Trophoblast cell (in vitro differentiated cells and primary cell): ENCODE measurements around the gene CAMSAP2.
A peak's percentile ranks its signal among the peaks of the same experiment; 100 is the strongest.
"Not testable (repeated sequence)": the region's sequence is repeated elsewhere in the genome, so short reads cannot be mapped to it uniquely, and the experiment has no call there.

Experiments used
- DNase-seq, 2 donors: peaks; one replicate each; pipeline ENCODE4 v3.0.0-alpha.2; 2016
- H2AFZ ChIP-seq: 2 replicates; pipeline ENCODE4 v1.6.1; 2013; ENCODE audit warnings: low read length, moderate library complexity, mild to moderate bottlenecking; ENCODE audit not compliant: insufficient read depth, poor library complexity
- H2AK5ac ChIP-seq: 2 replicates; pipeline ENCODE4 v1.6.1; 2013; ENCODE audit warnings: mild to moderate bottlenecking, low read length
- H2BK120ac ChIP-seq: 2 replicates; pipeline ENCODE4 v1.6.1; 2013; ENCODE audit warnings: low read length, mild to moderate bottlenecking, moderate library complexity; ENCODE audit not compliant: insufficient read depth, poor library complexity
- H2BK12ac ChIP-seq: 2 replicates; pipeline ENCODE4 v1.6.1; 2013; ENCODE audit warnings: mild to moderate bottlenecking, low read length, moderate library complexity
- H2BK5ac ChIP-seq: 2 replicates; pipeline ENCODE4 v1.6.1; 2013; ENCODE audit warnings: low read length, low read depth, moderate library complexity, mild to moderate bottlenecking; ENCODE audit not compliant: poor library complexity
- H3K14ac ChIP-seq: 2 replicates; pipeline ENCODE4 v1.6.1; 2013; ENCODE audit warnings: mild to moderate bottlenecking, low read length
- H3K18ac ChIP-seq: 2 replicates; pipeline ENCODE4 v1.6.1; 2013; ENCODE audit warnings: mild to moderate bottlenecking, low read length
- H3K23ac ChIP-seq: 2 replicates; pipeline ENCODE4 v1.6.1; 2013; ENCODE audit warnings: low read length
- H3K27ac ChIP-seq: 2 replicates; pipeline ENCODE4 v1.5.1; 2013; ENCODE audit warnings: low read depth, mild to moderate bottlenecking, inconsistent platforms, low read length, moderate library complexity
- H3K27me3 ChIP-seq: 2 replicates; pipeline ENCODE4 v1.6.1; 2013; ENCODE audit warnings: inconsistent platforms, mild to moderate bottlenecking, low read length, moderate library complexity; ENCODE audit not compliant: insufficient read depth
- H3K36me3 ChIP-seq, 2 experiments: 1 replicate in 1 of 2; 2 replicates in 1 of 2; pipeline ENCODE4 v1.6.1; 2013; ENCODE audit warnings: low read length in 2 of 2, mild to moderate bottlenecking in 2 of 2, moderate library complexity in 1 of 2; ENCODE audit not compliant: insufficient read depth in 2 of 2, control insufficient read depth in 1 of 2
- H3K4ac ChIP-seq: 2 replicates; pipeline ENCODE4 v1.6.1; 2013; ENCODE audit warnings: low read depth, mild to moderate bottlenecking, low read length, moderate library complexity
- H3K4me1 ChIP-seq, 2 experiments: 1 replicate in 1 of 2; 2 replicates in 1 of 2; pipeline ENCODE4 v1.6.1; 2013; ENCODE audit warnings: low read length in 2 of 2, mild to moderate bottlenecking in 2 of 2, moderate library complexity in 1 of 2; ENCODE audit not compliant: insufficient read depth in 2 of 2, control insufficient read depth in 1 of 2
- H3K4me2 ChIP-seq: 2 replicates; pipeline ENCODE4 v1.6.1; 2013; ENCODE audit warnings: inconsistent platforms, mild to moderate bottlenecking, low read length, moderate library complexity
- H3K4me3 ChIP-seq: 2 replicates; pipeline ENCODE4 v1.5.1; 2013; ENCODE audit warnings: mild to moderate bottlenecking, low read depth, low read length, inconsistent platforms
- H3K79me1 ChIP-seq: one replicate; pipeline ENCODE4 v1.6.1; 2013; ENCODE audit warnings: low read length
- H3K79me2 ChIP-seq: 2 replicates; pipeline ENCODE4 v1.6.1; 2013; ENCODE audit warnings: low read length, mild to moderate bottlenecking; ENCODE audit not compliant: control insufficient read depth, insufficient read depth, poor library complexity
- H3K9ac ChIP-seq: 2 replicates; pipeline ENCODE4 v1.6.1; 2013; ENCODE audit warnings: mild to moderate bottlenecking, low read length
- H3K9me3 ChIP-seq: 2 replicates; pipeline ENCODE4 v1.6.1; 2013; ENCODE audit warnings: low read depth, mild to moderate bottlenecking, control low read depth, inconsistent platforms, low read length; ENCODE audit not compliant: insufficient read depth
- H4K12ac ChIP-seq: 2 replicates; pipeline ENCODE4 v1.6.1; 2013; ENCODE audit warnings: low read depth, mild to moderate bottlenecking, low read length, moderate library complexity
- H4K8ac ChIP-seq: 2 replicates; pipeline ENCODE4 v1.6.1; 2013; ENCODE audit warnings: low read depth, mild to moderate bottlenecking, low read length, moderate library complexity
- H4K91ac ChIP-seq: one replicate; pipeline ENCODE4 v1.6.1; 2013; ENCODE audit warnings: low read depth, mild to moderate bottlenecking, low read length, moderate library complexity
- WGBS: extraction: QIAGEN DNeasy Blood & Tissue Kit; methylation state at CpG from one replicate; pipeline ENCODE4 v1.1.7; 2013; ENCODE audit warnings: missing lambda C conversion rate; ENCODE audit not compliant: insufficient read length, insufficient coverage; ENCODE audit errors: extremely low coverage; 5-methylcytosine and 5-hydroxymethylcytosine counted together

Gene CAMSAP2

DNA sequence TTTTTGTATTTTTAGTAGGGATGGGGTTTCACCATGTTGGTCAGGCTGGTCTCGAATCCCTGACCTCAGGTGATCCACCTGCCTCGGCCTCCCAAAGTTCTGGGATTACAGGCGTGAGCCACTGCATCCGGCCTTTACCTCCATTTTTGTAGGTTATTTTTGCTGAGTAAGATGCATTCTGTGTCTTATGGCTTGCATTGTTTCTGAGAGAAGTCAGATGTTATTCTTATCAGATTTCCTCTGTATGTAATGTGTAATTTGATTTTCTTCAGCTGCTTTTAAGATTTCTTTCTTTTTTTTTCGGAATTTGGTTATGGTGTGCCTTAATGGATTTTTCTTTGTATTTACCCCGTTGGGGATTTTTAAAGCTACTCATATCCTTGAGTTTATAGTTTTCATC is 52.3 kb downstream of the CAMSAP2 start:
- H2BK5ac ChIP-seq, H4K91ac ChIP-seq, H3K4me1 ChIP-seq, H3K18ac ChIP-seq, H3K23ac ChIP-seq, H3K79me1 ChIP-seq, H3K36me3 ChIP-seq, H2BK120ac ChIP-seq, H3K79me2 ChIP-seq, H4K12ac ChIP-seq, H3K9me3 ChIP-seq, H2BK12ac ChIP-seq, H4K8ac ChIP-seq, H3K27me3 ChIP-seq, H3K4me2 ChIP-seq, H3K9ac ChIP-seq, H2AK5ac ChIP-seq, H3K27ac ChIP-seq, H3K4ac ChIP-seq, H2AFZ ChIP-seq, H3K14ac ChIP-seq, H3K4me3 ChIP-seq: not testable (repeated sequence)
- peak in 1 of 2 donors; percentile 25 for DNase-seq
- WGBS: no CpG with 5 or more reads among the region's 6 CpGs

DNA sequence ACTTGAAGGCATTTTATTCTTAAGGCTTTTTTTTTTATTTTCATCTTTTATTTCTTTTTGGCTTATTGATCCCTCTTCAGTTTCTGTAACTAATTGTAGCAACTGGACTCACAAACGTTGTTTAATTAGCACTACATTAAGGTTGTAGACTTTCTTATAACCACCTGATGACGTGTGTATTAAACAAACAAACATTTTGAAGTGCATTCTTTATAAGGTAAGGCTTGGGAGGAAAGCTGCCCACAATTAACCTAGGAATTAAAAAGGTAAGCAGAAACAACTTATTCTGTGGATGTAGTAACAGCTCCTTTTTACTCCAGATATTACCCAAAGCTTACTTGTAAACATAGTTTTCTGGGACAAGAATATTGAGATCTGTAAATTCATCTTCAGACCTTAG is 55.0 kb downstream of the CAMSAP2 start:
- Histone ChIP-seq H3K79me1 (no peaks in the 10 kb centered on the region), H3K27me3 (no peaks in the 10 kb centered on the region), H2BK5ac (no peak overlapping the region), H3K79me2 (no peaks in the 10 kb centered on the region), H3K9ac (no peak overlapping the region), H2AK5ac (no peak overlapping the region), H3K14ac (no peak overlapping the region), H2BK12ac (no peak overlapping the region), H2AFZ (no peak overlapping the region), H3K4me3 (no peak overlapping the region), H2BK120ac (no peak overlapping the region), H3K18ac (no peak overlapping the region), H4K8ac (no peak overlapping the region), H3K36me3 (peaks cover 0 to 1% of the 10 kb centered on the region in 2 experiments), H3K9me3 (no peaks in the 10 kb centered on the region), H3K23ac (no peak overlapping the region), H3K4me1 (no peaks in the 10 kb centered on the region), H3K4ac (no peak overlapping the region), H4K12ac (no peak overlapping the region), H3K4me2 (no peak overlapping the region), H3K27ac (no peak overlapping the region), H4K91ac (no peak overlapping the region)
- no CpG with 5 or more reads among the region's 2 CpGs for WGBS
- no peak for DNase-seq

DNA sequence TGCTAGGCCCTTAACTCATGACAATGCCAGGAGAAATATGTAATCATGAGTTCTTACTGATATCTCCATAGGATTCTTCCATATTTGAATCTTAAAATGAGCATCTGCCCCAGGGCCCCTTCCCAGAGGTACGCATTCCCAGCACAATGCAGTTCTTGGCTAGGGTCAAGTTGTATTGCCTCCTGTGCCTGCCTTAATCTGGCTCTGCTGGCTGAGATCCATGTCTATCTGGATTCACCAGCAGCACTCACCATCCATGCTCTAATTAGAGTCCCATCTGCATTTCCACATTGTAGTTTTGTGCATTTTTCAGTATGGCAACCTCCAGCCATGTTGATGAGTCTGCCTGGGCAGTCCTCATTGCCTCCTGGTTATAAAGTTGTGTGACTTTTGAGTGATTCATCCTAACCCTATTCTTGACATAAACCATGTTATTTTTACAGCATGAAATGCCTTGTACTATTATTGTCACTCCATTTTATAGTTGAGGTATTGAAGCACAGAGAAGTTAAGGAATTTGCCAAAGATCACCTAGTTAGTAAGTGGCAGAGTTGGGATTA is 55.9 kb downstream of the CAMSAP2 start:
- Histone ChIP-seq H3K4me1 (no peaks in the 10 kb centered on the region), H4K91ac (no peak overlapping the region), H3K79me1 (no peaks in the 10 kb centered on the region), H3K27me3 (no peaks in the 10 kb centered on the region), H3K4ac (no peak overlapping the region), H3K4me2 (no peak overlapping the region), H2AFZ (no peak overlapping the region), H4K8ac (no peak overlapping the region), H2BK5ac (no peak overlapping the region), H3K18ac (no peak overlapping the region), H3K36me3 (peaks cover 0 to 1% of the 10 kb centered on the region in 2 experiments), H2BK12ac (no peak overlapping the region), H3K14ac (no peak overlapping the region), H3K79me2 (no peaks in the 10 kb centered on the region), H3K27ac (no peak overlapping the region), H3K9ac (no peak overlapping the region), H2BK120ac (no peak overlapping the region), H2AK5ac (no peak overlapping the region), H3K23ac (no peak overlapping the region), H3K4me3 (no peak overlapping the region), H4K12ac (no peak overlapping the region), H3K9me3 (no peaks in the 10 kb centered on the region)
- DNase-seq: no peak
- WGBS: no CpG with 5 or more reads among the region's 1 CpG

DNA sequence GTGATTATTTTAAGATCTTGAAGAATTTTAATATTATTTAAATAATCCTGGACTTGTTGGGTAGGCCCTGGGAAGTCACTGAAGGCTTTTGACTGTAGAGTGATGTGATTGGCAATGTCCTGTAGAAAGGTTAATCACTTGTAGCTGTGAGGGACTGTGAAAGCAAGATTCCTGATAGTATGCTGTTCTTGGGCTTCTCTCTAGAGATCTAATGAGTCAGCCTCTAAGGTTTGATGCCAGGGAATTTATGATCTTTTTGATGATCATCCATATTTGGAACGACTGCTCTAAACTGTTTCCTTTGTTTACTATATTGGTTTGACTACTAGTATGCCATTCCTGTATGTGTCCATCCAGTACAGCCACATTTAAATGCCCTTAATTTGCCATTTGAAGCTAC is 56.5 kb downstream of the CAMSAP2 start:
- DNase-seq: no peak
- H3K18ac ChIP-seq: no peak overlapping the region
- H4K91ac ChIP-seq: no peak overlapping the region
- peaks cover 0 to 1% of the 10 kb centered on the region in 2 experiments for H3K36me3 ChIP-seq
- no peaks in the 10 kb centered on the region for H3K4me1 ChIP-seq
- WGBS: no CpG with 5 or more reads among the region's 1 CpG
- no peak overlapping the region for H4K8ac ChIP-seq
- H2BK120ac ChIP-seq: no peak overlapping the region
- no peak overlapping the region for H3K9ac ChIP-seq
- H4K12ac ChIP-seq: no peak overlapping the region
- H3K23ac ChIP-seq: no peak overlapping the region
- H3K79me1 ChIP-seq: no peaks in the 10 kb centered on the region
- H3K27me3 ChIP-seq: no peaks in the 10 kb centered on the region
- no peaks in the 10 kb centered on the region for H3K79me2 ChIP-seq
- H3K9me3 ChIP-seq: no peaks in the 10 kb centered on the region
- no peak overlapping the region for H3K4me3 ChIP-seq
- no peak overlapping the region for H3K14ac ChIP-seq
- no peak overlapping the region for H2BK5ac ChIP-seq
- H2BK12ac ChIP-seq: no peak overlapping the region
- H3K4ac ChIP-seq: no peak overlapping the region
- H2AK5ac ChIP-seq: no peak overlapping the region
- H3K27ac ChIP-seq: no peak overlapping the region
- H3K4me2 ChIP-seq: no peak overlapping the region
- H2AFZ ChIP-seq: no peak overlapping the region
